H9 (cell line): ENCODE measurements around the gene IFITM1. TPM values are rescaled to one million over a fixed set of nuclear protein-coding genes. Genes with fewer than 3 reads are reported as not detected.
A peak's percentile ranks its signal among the peaks of the same experiment; 100 is the strongest.

Experiments used
- DNase-seq: peaks from one replicate; pipeline ENCODE4 v3.0.0-alpha.2; 2017
- H2AFZ ChIP-seq: one replicate; pipeline ENCODE4 v1.6.1; 2013; ENCODE audit warnings: mild to moderate bottlenecking, low read length, control low read depth, moderate library complexity
- H2AK5ac ChIP-seq: 2 replicates; pipeline ENCODE4 v1.6.1; 2013; ENCODE audit warnings: low read length, control low read depth, mixed read lengths; ENCODE audit not compliant: insufficient read length
- H2BK120ac ChIP-seq: one replicate; pipeline ENCODE4 v1.6.1; 2013; ENCODE audit warnings: low read depth, mild to moderate bottlenecking, low read length, control low read depth, inconsistent platforms; ENCODE audit not compliant: poor library complexity, severe bottlenecking
- H2BK12ac ChIP-seq: 2 replicates; pipeline ENCODE4 v1.6.1; 2013; ENCODE audit warnings: low read length, control low read depth, mixed read lengths, low read depth; ENCODE audit not compliant: insufficient read length
- H2BK15ac ChIP-seq: 2 replicates; pipeline ENCODE4 v1.6.1; 2013; ENCODE audit warnings: low read depth, low read length, control low read depth
- H2BK20ac ChIP-seq: one replicate; pipeline ENCODE4 v1.6.1; 2013; ENCODE audit warnings: low read depth, mild to moderate bottlenecking, low read length, control low read depth, inconsistent platforms; ENCODE audit not compliant: poor library complexity, severe bottlenecking
- H2BK5ac ChIP-seq: 2 replicates; pipeline ENCODE4 v1.6.1; 2013; ENCODE audit warnings: low read length, control low read depth, mixed read lengths; ENCODE audit not compliant: insufficient read length
- H3K14ac ChIP-seq: 2 replicates; pipeline ENCODE4 v1.6.1; 2013; ENCODE audit warnings: low read length, control low read depth; ENCODE audit not compliant: insufficient read depth
- H3K18ac ChIP-seq: 2 replicates; pipeline ENCODE4 v1.6.1; 2013; ENCODE audit warnings: low read depth, mild to moderate bottlenecking, mixed read lengths, low read length, control low read depth; ENCODE audit not compliant: insufficient read length
- H3K23ac ChIP-seq: 2 replicates; pipeline ENCODE4 v1.6.1; 2013; ENCODE audit warnings: low read length, control low read depth, mixed read lengths, low read depth; ENCODE audit not compliant: insufficient read length
- H3K23me2 ChIP-seq: 2 replicates; pipeline ENCODE4 v1.6.1; 2013; ENCODE audit warnings: low read depth, mild to moderate bottlenecking, mixed read lengths, low read length, control low read depth; ENCODE audit not compliant: insufficient read length, poor library complexity, severe bottlenecking
- H3K27ac ChIP-seq: 2 replicates; pipeline ENCODE4 v1.5.1; 2013; ENCODE audit warnings: low read length, control low read depth, mixed read lengths, low read depth; ENCODE audit not compliant: insufficient read length
- H3K27me3 ChIP-seq: 2 replicates; pipeline ENCODE4 v1.6.1; 2013; ENCODE audit warnings: low read length, control low read depth, inconsistent platforms; ENCODE audit not compliant: insufficient read depth
- H3K4ac ChIP-seq: 2 replicates; pipeline ENCODE4 v1.6.1; 2013; ENCODE audit warnings: low read depth, mild to moderate bottlenecking, control low read depth, inconsistent platforms, low read length, moderate library complexity
- H3K4me1 ChIP-seq: 2 replicates; pipeline ENCODE4 v1.6.1; 2013; ENCODE audit warnings: low read length, control low read depth, inconsistent platforms; ENCODE audit not compliant: insufficient read depth
- H3K4me2 ChIP-seq: 2 replicates; pipeline ENCODE4 v1.6.1; 2013; ENCODE audit warnings: low read length, control low read depth, mixed read lengths; ENCODE audit not compliant: insufficient read length, insufficient read depth
- H3K56ac ChIP-seq: 2 replicates; pipeline ENCODE4 v1.6.1; 2013; ENCODE audit warnings: low read depth, mild to moderate bottlenecking, mixed read lengths, low read length, control low read depth; ENCODE audit not compliant: insufficient read length
- H3K79me1 ChIP-seq: 2 replicates; pipeline ENCODE4 v1.6.1; 2013; ENCODE audit warnings: low read depth, mild to moderate bottlenecking, moderate library complexity, low read length, control low read depth, inconsistent platforms; ENCODE audit not compliant: insufficient read depth, poor library complexity, severe bottlenecking
- H3K79me2 ChIP-seq: 2 replicates; pipeline ENCODE4 v1.6.1; 2013; ENCODE audit warnings: low read length, control low read depth, inconsistent platforms; ENCODE audit not compliant: insufficient read depth
- H3K9ac ChIP-seq: 2 replicates; pipeline ENCODE4 v1.6.1; 2013; ENCODE audit warnings: low read length, control low read depth, mixed read lengths; ENCODE audit not compliant: insufficient read length; ENCODE audit errors: extremely low read depth
- H3K9me3 ChIP-seq: one replicate; pipeline ENCODE4 v1.6.1; 2013; ENCODE audit warnings: low read depth, low read length, inconsistent platforms; ENCODE audit not compliant: control insufficient read depth
- H3T11ph ChIP-seq: one replicate; pipeline ENCODE4 v1.6.1; 2013; ENCODE audit warnings: mild to moderate bottlenecking, low read length, control low read depth, inconsistent platforms
- H4K20me1 ChIP-seq: one replicate; pipeline ENCODE4 v1.6.1; 2013; ENCODE audit not compliant: control insufficient read depth, insufficient read length, insufficient read depth
- H4K5ac ChIP-seq: 2 replicates; pipeline ENCODE4 v1.6.1; 2013; ENCODE audit warnings: low read depth, mild to moderate bottlenecking, mixed read lengths, low read length, control low read depth; ENCODE audit not compliant: insufficient read length
- H4K8ac ChIP-seq: replicated peaks from 2 replicates; pipeline ENCODE4 v1.6.1; 2013; ENCODE audit warnings: low read length, control low read depth, mixed read lengths, low read depth; ENCODE audit not compliant: insufficient read length
- H4K91ac ChIP-seq: 2 replicates; pipeline ENCODE4 v1.6.1; 2013; ENCODE audit warnings: low read depth, mild to moderate bottlenecking, moderate library complexity, mixed read lengths, low read length, control low read depth; ENCODE audit not compliant: insufficient read length
- H3K27ac Mint-ChIP-seq, 3 experiments: 2 replicates in 2 of 3; 3 replicates in 1 of 3; pipeline ENCODE4 v1.8.0; 2020 to 2021; ENCODE audit warnings: mixed read lengths in 3 of 3, mild to moderate bottlenecking in 1 of 3, moderate library complexity in 1 of 3
- H3K27me3 Mint-ChIP-seq: 2 replicates; pipeline ENCODE4 v1.8.0; 2021; ENCODE audit warnings: low read depth, mild to moderate bottlenecking, moderate library complexity, mixed read lengths
- H3K36me3 Mint-ChIP-seq, 3 experiments: 2 replicates in 2 of 3; 3 replicates in 1 of 3; pipeline ENCODE4 v1.8.0; 2020 to 2021; ENCODE audit warnings: low read depth in 3 of 3, mixed read lengths in 3 of 3; ENCODE audit not compliant: insufficient read depth in 1 of 3
- H3K4me1 Mint-ChIP-seq, 2 experiments: 2 replicates each; pipeline ENCODE4 v1.8.0; 2020; ENCODE audit warnings: mixed read lengths in 2 of 2
- H3K4me3 Mint-ChIP-seq, 2 experiments: 2 replicates in 1 of 2; 3 replicates in 1 of 2; pipeline ENCODE4 v1.8.0; 2020 to 2021; ENCODE audit warnings: mild to moderate bottlenecking in 2 of 2, mixed read lengths in 2 of 2, moderate library complexity in 1 of 2
- H3K9me3 Mint-ChIP-seq, 2 experiments: 2 replicates in 1 of 2; 3 replicates in 1 of 2; pipeline ENCODE4 v1.8.0; 2020; ENCODE audit warnings: mild to moderate bottlenecking in 2 of 2, mixed read lengths in 2 of 2, moderate library complexity in 1 of 2
- WGBS: extraction: QIAGEN DNeasy Blood & Tissue Kit; methylation state at CpG from one replicate; pipeline ENCODE4 v1.1.7; 2013; ENCODE audit warnings: missing lambda C conversion rate, low lambda C conversion rate, mixed read lengths; ENCODE audit not compliant: insufficient read length; ENCODE audit errors: extremely low coverage; 5-methylcytosine and 5-hydroxymethylcytosine counted together
- total RNA-seq: library from RNA; stranded (reverse); gene quantifications from 2 replicates; pipeline ENCODE4 v1.2.1, GENCODE V29; 2021
- TF ChIP-seq, protein P1 (sequence below): fragments of 200-600 bp; sonication (generic); conservative IDR thresholded peaks from 3 replicates; pipeline ENCODE4 v1.8.0; 2021; ENCODE audit warnings: antibody characterized with exemption, mild to moderate bottlenecking

Gene IFITM1
- total RNA-seq, 1 experiment from 2014 or later = 500 TPM

DNA sequence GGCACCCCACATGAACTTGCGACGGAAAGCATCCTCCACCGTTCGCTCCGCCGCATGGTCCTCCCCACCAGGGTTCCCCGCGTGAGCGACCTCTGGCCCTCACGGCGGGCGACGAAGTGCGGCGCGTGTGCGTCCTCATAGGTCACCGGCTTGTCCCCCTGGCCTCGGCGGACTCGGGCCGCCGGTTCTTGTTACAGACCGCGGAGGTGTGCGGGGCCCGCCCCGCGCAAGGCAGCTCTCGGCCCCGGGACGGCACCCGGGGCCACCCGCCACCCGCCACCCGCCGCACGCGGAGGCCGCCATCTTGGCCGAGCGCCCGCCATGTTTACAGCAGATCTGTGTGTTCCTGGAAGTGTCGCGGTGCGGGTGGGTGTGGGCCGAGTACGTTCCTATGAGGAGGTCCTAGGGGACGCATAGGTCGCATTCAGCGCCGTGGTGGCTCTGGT is 9.8 kb upstream of the IFITM1 start:
- no peak overlapping the region for H3K27ac ChIP-seq
- H3K4me3 Mint-ChIP-seq = no peak overlapping the region
- H3K36me3 Mint-ChIP-seq = peaks cover 0 to 10% (median 4%) of the 10 kb centered on the region in 3 experiments; a peak in 6 of 7 replicates
- no peaks in the 10 kb centered on the region for H3K9me3 ChIP-seq
- WGBS = no CpG with 5 or more reads among the region's 52 CpGs
- no peak overlapping the region for H2BK5ac ChIP-seq
- no peak overlapping the region for H2BK20ac ChIP-seq
- H4K91ac ChIP-seq = no peak overlapping the region
- no peak overlapping the region for H3K9ac ChIP-seq
- H2BK12ac ChIP-seq = peak overlapping the region; percentile 29
- H2BK15ac ChIP-seq = no peak overlapping the region; the same call in 1 of the 2 replicates
- H3T11ph ChIP-seq = no peak overlapping the region
- H2AFZ ChIP-seq = no peak overlapping the region
- H4K8ac ChIP-seq = no peak overlapping the region
- no peaks in the 10 kb centered on the region for H3K79me2 ChIP-seq
- no peak overlapping the region for H2AK5ac ChIP-seq
- no peak overlapping the region for H3K4ac ChIP-seq
- no peaks in the 10 kb centered on the region for H3K23me2 ChIP-seq
- peaks cover 2 to 10% of the 10 kb centered on the region in 2 experiments; a peak in 3 of 5 replicates for H3K9me3 Mint-ChIP-seq
- no peak overlapping the region for H2BK120ac ChIP-seq
- H4K20me1 ChIP-seq = no peaks in the 10 kb centered on the region
- no peak overlapping the region for H4K5ac ChIP-seq
- no peaks in the 10 kb centered on the region for H3K27me3 Mint-ChIP-seq
- no peaks in the 10 kb centered on the region for H3K79me1 ChIP-seq
- peak overlapping the region in 1 of 3 experiments; percentile 96; a peak in 1 of 7 replicates for H3K27ac Mint-ChIP-seq
- H3K23ac ChIP-seq = no peak overlapping the region
- peaks cover 60 to 74% of the 10 kb centered on the region in 2 experiments for H3K4me1 Mint-ChIP-seq
- DNase-seq = no peak
- no peak overlapping the region for H3K56ac ChIP-seq
- peak overlapping the region; percentile 66; the same call in 1 of the 2 replicates for H3K14ac ChIP-seq
- H3K27me3 ChIP-seq = no peaks in the 10 kb centered on the region
- H3K4me1 ChIP-seq = peaks cover 16% of the 10 kb centered on the region; the same call in 1 of the 2 replicates
- TF ChIP-seq, protein P1, sequence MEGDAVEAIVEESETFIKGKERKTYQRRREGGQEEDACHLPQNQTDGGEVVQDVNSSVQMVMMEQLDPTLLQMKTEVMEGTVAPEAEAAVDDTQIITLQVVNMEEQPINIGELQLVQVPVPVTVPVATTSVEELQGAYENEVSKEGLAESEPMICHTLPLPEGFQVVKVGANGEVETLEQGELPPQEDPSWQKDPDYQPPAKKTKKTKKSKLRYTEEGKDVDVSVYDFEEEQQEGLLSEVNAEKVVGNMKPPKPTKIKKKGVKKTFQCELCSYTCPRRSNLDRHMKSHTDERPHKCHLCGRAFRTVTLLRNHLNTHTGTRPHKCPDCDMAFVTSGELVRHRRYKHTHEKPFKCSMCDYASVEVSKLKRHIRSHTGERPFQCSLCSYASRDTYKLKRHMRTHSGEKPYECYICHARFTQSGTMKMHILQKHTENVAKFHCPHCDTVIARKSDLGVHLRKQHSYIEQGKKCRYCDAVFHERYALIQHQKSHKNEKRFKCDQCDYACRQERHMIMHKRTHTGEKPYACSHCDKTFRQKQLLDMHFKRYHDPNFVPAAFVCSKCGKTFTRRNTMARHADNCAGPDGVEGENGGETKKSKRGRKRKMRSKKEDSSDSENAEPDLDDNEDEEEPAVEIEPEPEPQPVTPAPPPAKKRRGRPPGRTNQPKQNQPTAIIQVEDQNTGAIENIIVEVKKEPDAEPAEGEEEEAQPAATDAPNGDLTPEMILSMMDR = no peak
- H3K18ac ChIP-seq = no peak overlapping the region
- H3K4me2 ChIP-seq = no peak overlapping the region
